Loucy (cell line): ENCODE data around the gene PTPRA.

ENCODE experiments used
- H2AFZ ChIP-seq: fragments of 200-600 bp; sonication (generic); 2 replicates; pipeline ENCODE4 v1.6.0; 2016; ENCODE audit warnings: antibody characterized with exemption, mild to moderate bottlenecking, low read length, moderate library complexity
- H3F3A ChIP-seq: fragments of 200-600 bp; 2 replicates; pipeline ENCODE4 v1.6.0; 2016; ENCODE audit warnings: antibody characterized with exemption, low read depth, mild to moderate bottlenecking
- H3K27me3 ChIP-seq: fragments of 200-600 bp; sonication (generic); 2 replicates; pipeline ENCODE4 v1.6.1; 2014; ENCODE audit warnings: low read length, mild to moderate bottlenecking; ENCODE audit not compliant: insufficient read depth, poor library complexity, severe bottlenecking
- H3K36me3 ChIP-seq: fragments of 200-600 bp; sonication (generic); 2 replicates; pipeline ENCODE4 v1.6.1; 2016; ENCODE audit warnings: low read length; ENCODE audit not compliant: insufficient read depth
- H3K4me1 ChIP-seq: fragments of 200-600 bp; sonication (generic); 2 replicates; pipeline ENCODE4 v1.5.1; 2014; ENCODE audit warnings: low read length, mild to moderate bottlenecking; ENCODE audit not compliant: insufficient read depth, poor library complexity, severe bottlenecking
- H3K4me2 ChIP-seq: fragments of 200-600 bp; sonication (generic); 2 replicates; pipeline ENCODE4 v1.6.0; 2014; ENCODE audit warnings: antibody characterized with exemption, low read length, low read depth, mild to moderate bottlenecking; ENCODE audit not compliant: poor library complexity, severe bottlenecking
- H3K4me3 ChIP-seq: fragments of 200-600 bp; sonication (generic); 2 replicates; pipeline ENCODE4 v1.5.1; 2014; ENCODE audit warnings: low read length, mild to moderate bottlenecking, mixed read lengths; ENCODE audit not compliant: poor library complexity, severe bottlenecking
- H3K79me2 ChIP-seq: fragments of 200-600 bp; sonication (generic); 2 replicates; pipeline ENCODE4 v1.6.1; 2014; ENCODE audit warnings: low read length; ENCODE audit not compliant: insufficient read depth
- H3K9ac ChIP-seq: fragments of 200-600 bp; sonication (generic); 2 replicates; pipeline ENCODE4 v1.6.0; 2014; ENCODE audit warnings: mild to moderate bottlenecking, low read depth, low read length, moderate library complexity; ENCODE audit not compliant: poor library complexity, severe bottlenecking
- H3K9me2 ChIP-seq: fragments of 200-600 bp; sonication (generic); replicated peaks from 2 replicates; pipeline ENCODE4 v1.6.1; 2016; ENCODE audit warnings: low read depth, low read length, mixed read lengths
- H3K9me3 ChIP-seq: fragments of 200-600 bp; sonication (generic); 2 replicates; pipeline ENCODE4 v1.6.1; 2014; ENCODE audit warnings: mild to moderate bottlenecking, antibody characterized with exemption, low read length, low read depth; ENCODE audit not compliant: insufficient read depth
- H4K20me1 ChIP-seq: fragments of 200-600 bp; sonication (generic); 2 replicates; pipeline ENCODE4 v1.6.0; 2014; ENCODE audit warnings: antibody characterized with exemption, low read length, mild to moderate bottlenecking; ENCODE audit not compliant: insufficient read depth, poor library complexity, severe bottlenecking
- EZH2phosphoT487 ChIP-seq: fragments of 200-600 bp; IDR thresholded peaks from 2 replicates; pipeline ENCODE4 v1.6.1; 2018; ENCODE audit warnings: antibody characterized with exemption, mild to moderate bottlenecking, moderate library complexity, borderline replicate concordance
- TF ChIP-seq, protein P1 (sequence below): fragments of 200-600 bp; sonication (generic); conservative IDR thresholded peaks from 2 replicates; pipeline ENCODE4 v1.5.1; 2014; ENCODE audit warnings: mild to moderate bottlenecking, antibody characterized with exemption, low read length

Gene PTPRA

GRCh38 chr20:2871111-2871465, 2.2 kb upstream of the PTPRA start:
- Histone ChIP-seq H3K4me3 (no peak overlapping the region), H3K9me3 (no peaks in the 10 kb centered on the region), H3K36me3 (no peaks in the 10 kb centered on the region), H3K9ac (peak overlapping the region; percentile 30), H3K4me1 (peaks cover 42% of the 10 kb centered on the region), H3K79me2 (peaks cover 24% of the 10 kb centered on the region), H4K20me1 (peaks cover 20% of the 10 kb centered on the region), H3K4me2 (peak overlapping the region; percentile 39), H3K27me3 (no peaks in the 10 kb centered on the region), H2AFZ (peak overlapping the region; percentile 8; the same call in 1 of the 2 replicates), H3K9me2 (no peaks in the 10 kb centered on the region), H3F3A (no peaks in the 10 kb centered on the region; the same call in 1 of the 2 replicates)
- TF ChIP-seq EZH2phosphoT487: no peak
- TF ChIP-seq, protein P1, sequence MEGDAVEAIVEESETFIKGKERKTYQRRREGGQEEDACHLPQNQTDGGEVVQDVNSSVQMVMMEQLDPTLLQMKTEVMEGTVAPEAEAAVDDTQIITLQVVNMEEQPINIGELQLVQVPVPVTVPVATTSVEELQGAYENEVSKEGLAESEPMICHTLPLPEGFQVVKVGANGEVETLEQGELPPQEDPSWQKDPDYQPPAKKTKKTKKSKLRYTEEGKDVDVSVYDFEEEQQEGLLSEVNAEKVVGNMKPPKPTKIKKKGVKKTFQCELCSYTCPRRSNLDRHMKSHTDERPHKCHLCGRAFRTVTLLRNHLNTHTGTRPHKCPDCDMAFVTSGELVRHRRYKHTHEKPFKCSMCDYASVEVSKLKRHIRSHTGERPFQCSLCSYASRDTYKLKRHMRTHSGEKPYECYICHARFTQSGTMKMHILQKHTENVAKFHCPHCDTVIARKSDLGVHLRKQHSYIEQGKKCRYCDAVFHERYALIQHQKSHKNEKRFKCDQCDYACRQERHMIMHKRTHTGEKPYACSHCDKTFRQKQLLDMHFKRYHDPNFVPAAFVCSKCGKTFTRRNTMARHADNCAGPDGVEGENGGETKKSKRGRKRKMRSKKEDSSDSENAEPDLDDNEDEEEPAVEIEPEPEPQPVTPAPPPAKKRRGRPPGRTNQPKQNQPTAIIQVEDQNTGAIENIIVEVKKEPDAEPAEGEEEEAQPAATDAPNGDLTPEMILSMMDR: no peak

- peak overlapping the region; percentile 88 for H3K4me3 ChIP-seq
- peaks cover 32% of the 10 kb centered on the region for H3K79me2 ChIP-seq
- H2AFZ ChIP-seq: peak overlapping the region; percentile 73; the same call in 1 of the 2 replicates
- H3K4me1 ChIP-seq: peaks cover 50% of the 10 kb centered on the region
- no peaks in the 10 kb centered on the region for H3K27me3 ChIP-seq
- TF ChIP-seq, protein P1: no peak
- no peak for TF ChIP-seq EZH2phosphoT487
- H3K9ac ChIP-seq: peak overlapping the region; percentile 71
- no peaks in the 10 kb centered on the region for H3K9me2 ChIP-seq
- H3F3A ChIP-seq: no peaks in the 10 kb centered on the region; the same call in 1 of the 2 replicates
- no peaks in the 10 kb centered on the region for H3K9me3 ChIP-seq
- no peaks in the 10 kb centered on the region for H3K36me3 ChIP-seq
- peaks cover 27% of the 10 kb centered on the region for H4K20me1 ChIP-seq
- H3K4me2 ChIP-seq: peak overlapping the region; percentile 77
Measured at GRCh38 chr20:2871661-2872458, 1.4 kb upstream of the PTPRA start.

- Histone ChIP-seq H3K9me3 (no peaks in the 10 kb centered on the region), H3K79me2 (peaks cover 39% of the 10 kb centered on the region), H3K4me3 (peak overlapping the region; percentile 88), H3F3A (no peaks in the 10 kb centered on the region; the same call in 1 of the 2 replicates), H3K36me3 (no peaks in the 10 kb centered on the region), H3K9ac (peak overlapping the region; percentile 71), H3K9me2 (no peaks in the 10 kb centered on the region), H4K20me1 (peaks cover 31% of the 10 kb centered on the region), H3K27me3 (no peaks in the 10 kb centered on the region), H2AFZ (peak overlapping the region; percentile 73), H3K4me2 (peak overlapping the region; percentile 77), H3K4me1 (peaks cover 49% of the 10 kb centered on the region)
- TF ChIP-seq, protein P1: peak; percentile 56
- TF ChIP-seq EZH2phosphoT487: no peak
Measured at GRCh38 chr20:2872459-2873009, 747 bp upstream of the PTPRA start.
